HEK293 (cell line): ENCODE measurements around the gene DCANP1.

ENCODE experiments used
- CTCF ChIA-PET: fragments of 350-600 bp; formaldehyde crosslinking; extraction: SDS; loops from one replicate; lab custom pipeline; 2021; ENCODE audit warnings: antibody characterized with exemption; lab: Yijun Ruan, JAX
- POLR2A ChIA-PET: fragments of 300-600 bp; formaldehyde crosslinking; extraction: SDS; loops from one replicate; lab custom pipeline; 2020; ENCODE audit warnings: antibody characterized with exemption, inconsistent platforms; lab: Yijun Ruan, JAX
- H3K27ac ChIP-seq: fragments of 200-500 bp; sonication (Bioruptor generic); 2 replicates; pipeline ENCODE4 v1.5.1; 2014; ENCODE audit warnings: low read depth, low read length, control low read depth, inconsistent platforms; ENCODE audit errors: extremely low read depth
- H3K36me3 ChIP-seq, 2 experiments: fragments of 200-500 bp in 1 of 2; sonication (Bioruptor generic) in 1 of 2; 1 replicate in 1 of 2; 2 replicates in 1 of 2; pipeline ENCODE4 v1.5.1; 2014 to 2017; ENCODE audit warnings: inconsistent platforms in 2 of 2, low read length in 2 of 2; ENCODE audit not compliant: control insufficient read depth in 2 of 2, insufficient read depth in 1 of 2
- H3K4me1 ChIP-seq: fragments of 200-500 bp; sonication (Bioruptor generic); 2 replicates; pipeline ENCODE4 v1.5.1; 2014; ENCODE audit warnings: mild to moderate bottlenecking, low read length, inconsistent platforms; ENCODE audit not compliant: control insufficient read depth, insufficient read depth
- H3K4me3 ChIP-seq: 2 replicates; pipeline ENCODE4 v1.5.1; 2011; ENCODE audit warnings: low read depth, mild to moderate bottlenecking, control low read depth, low read length, moderate library complexity
- H3K9me3 ChIP-seq: fragments of 200-500 bp; sonication (Bioruptor generic); 2 replicates; pipeline ENCODE4 v1.5.1; 2014; ENCODE audit warnings: low read depth, low read length, inconsistent platforms; ENCODE audit not compliant: control insufficient read depth, insufficient read depth
- ATF2 ChIP-seq: fragments of 450-650 bp; formaldehyde crosslinking; IDR thresholded peaks from 2 replicates; pipeline ENCODE4 v1.5.1; 2016; ENCODE audit warnings: missing biosample characterization, missing genetic modification characterization, low read depth
- FEZF1 ChIP-seq: fragments of 450-650 bp; formaldehyde crosslinking; IDR thresholded peaks from 2 replicates; pipeline ENCODE4 v1.5.1; 2016; ENCODE audit warnings: missing biosample characterization, missing genetic modification characterization
- KLF1 ChIP-seq: fragments of 450-650 bp; formaldehyde crosslinking; IDR thresholded peaks from 2 replicates; pipeline ENCODE4 v1.5.1; 2016; ENCODE audit warnings: missing biosample characterization, missing genetic modification characterization
- KLF16 ChIP-seq: fragments of 450-650 bp; formaldehyde crosslinking; IDR thresholded peaks from 2 replicates; pipeline ENCODE4 v1.5.1; 2017; ENCODE audit warnings: missing biosample characterization, missing genetic modification characterization
- PRDM4 ChIP-seq: fragments of 450-650 bp; formaldehyde crosslinking; IDR thresholded peaks from 2 replicates; pipeline ENCODE4 v1.5.1; 2017; ENCODE audit warnings: missing biosample characterization, missing genetic modification characterization
- RBAK ChIP-seq: fragments of 450-650 bp; formaldehyde crosslinking; IDR thresholded peaks from 2 replicates; pipeline ENCODE4 v1.5.1; 2016; ENCODE audit warnings: missing biosample characterization, missing genetic modification characterization
- REPIN1 ChIP-seq: fragments of 450-650 bp; formaldehyde crosslinking; IDR thresholded peaks from 2 replicates; pipeline ENCODE4 v1.5.1; 2017; ENCODE audit warnings: missing biosample characterization, missing genetic modification characterization, low read depth
- ZBTB20 ChIP-seq: fragments of 450-650 bp; formaldehyde crosslinking; IDR thresholded peaks from 2 replicates; pipeline ENCODE4 v1.5.1; 2016; ENCODE audit warnings: missing biosample characterization, missing genetic modification characterization
- ZBTB26 ChIP-seq: fragments of 450-650 bp; formaldehyde crosslinking; optimal IDR thresholded peaks from 2 replicates; pipeline ENCODE3; 2016; ENCODE audit warnings: missing biosample characterization, mild to moderate bottlenecking, missing genetic modification characterization
- ZBTB8A ChIP-seq: fragments of 450-650 bp; formaldehyde crosslinking; IDR thresholded peaks from 2 replicates; pipeline ENCODE4 v1.5.1; 2016; ENCODE audit warnings: missing biosample characterization, missing genetic modification characterization
- ZIC2 ChIP-seq: fragments of 450-650 bp; formaldehyde crosslinking; IDR thresholded peaks from 2 replicates; pipeline ENCODE4 v1.5.1; 2016; ENCODE audit warnings: missing biosample characterization, missing genetic modification characterization
- ZNF114 ChIP-seq: fragments of 450-650 bp; formaldehyde crosslinking; IDR thresholded peaks from 2 replicates; pipeline ENCODE4 v1.5.0; 2017; ENCODE audit warnings: missing biosample characterization, missing genetic modification characterization
- ZNF26 ChIP-seq: fragments of 450-650 bp; formaldehyde crosslinking; IDR thresholded peaks from 2 replicates; pipeline ENCODE4 v1.5.1; 2016; ENCODE audit warnings: missing biosample characterization, missing genetic modification characterization
- ZNF391 ChIP-seq: fragments of 450-650 bp; formaldehyde crosslinking; IDR thresholded peaks from 2 replicates; pipeline ENCODE4 v1.5.1; 2016; ENCODE audit warnings: low read depth, missing biosample characterization, missing genetic modification characterization, borderline replicate concordance
- ZNF398 ChIP-seq: fragments of 450-650 bp; formaldehyde crosslinking; IDR thresholded peaks from 2 replicates; pipeline ENCODE4 v1.5.1; 2017; ENCODE audit warnings: missing biosample characterization, missing genetic modification characterization
- ZNF488 ChIP-seq: fragments of 450-650 bp; formaldehyde crosslinking; IDR thresholded peaks from 2 replicates; pipeline ENCODE4 v1.5.1; 2016; ENCODE audit warnings: missing biosample characterization, missing genetic modification characterization
- ZNF624 ChIP-seq: fragments of 450-650 bp; formaldehyde crosslinking; IDR thresholded peaks from 2 replicates; pipeline ENCODE4 v1.5.1; 2017; ENCODE audit warnings: missing biosample characterization, missing genetic modification characterization
- ZNF785 ChIP-seq: fragments of 450-650 bp; formaldehyde crosslinking; IDR thresholded peaks from 2 replicates; pipeline ENCODE4 v1.5.1; 2016; ENCODE audit warnings: missing biosample characterization, missing genetic modification characterization
- ZNF791 ChIP-seq: fragments of 450-650 bp; formaldehyde crosslinking; IDR thresholded peaks from 2 replicates; pipeline ENCODE4 v1.5.1; 2016; ENCODE audit warnings: missing biosample characterization, missing genetic modification characterization
- ZSCAN4 ChIP-seq: fragments of 450-650 bp; formaldehyde crosslinking; IDR thresholded peaks from 2 replicates; pipeline ENCODE4 v1.5.1; 2017; ENCODE audit warnings: missing biosample characterization, missing genetic modification characterization
- ZXDB ChIP-seq: fragments of 450-650 bp; formaldehyde crosslinking; IDR thresholded peaks from 2 replicates; pipeline ENCODE4 v1.5.1; 2016; ENCODE audit warnings: missing biosample characterization, missing genetic modification characterization

Gene DCANP1

GRCh38 chr5:135448791-135449507, 1.8 kb upstream of the DCANP1 start:
- no peaks in the 10 kb centered on the region for H3K4me1 ChIP-seq
- ChIA-PET CTCF (interaction anchor here (0.6 to 4.5 kb wide), 3 partner anchors 8 to 20 kb away, joined by 3 to 39 read pairs (median 3); no protein-coding TSS in a partner anchor), POLR2A (no interaction called here)
- no peak for TF ChIP-seq ZBTB26 (tag by site-specific recombination)
- no peak for TF ChIP-seq ZNF785 (tag by site-specific recombination)
- TF ChIP-seq FEZF1 (tag by site-specific recombination): no peak
- no peak for TF ChIP-seq ZSCAN4 (tag by site-specific recombination)
- no peak for TF ChIP-seq ZXDB
- no peak for TF ChIP-seq REPIN1 (tag by site-specific recombination)
- TF ChIP-seq, all 188 proteins: peak for 0
- Histone ChIP-seq H3K27ac (no peak overlapping the region), H3K4me3 (no peak overlapping the region), H3K36me3 (no peaks in the 10 kb centered on the region), H3K9me3 (no peaks in the 10 kb centered on the region)

- no peak for TF ChIP-seq ATF2 (tag by site-specific recombination)
- no peak for TF ChIP-seq ZNF26 (tag by site-specific recombination)
- TF ChIP-seq ZNF398 (tag by site-specific recombination): no peak
- TF ChIP-seq PRDM4: no peak
- TF ChIP-seq ZIC2: no peak
- no peak for TF ChIP-seq KLF1
- no peak for TF ChIP-seq ZNF791 (tag by site-specific recombination)
- no peak for TF ChIP-seq ZBTB20 (tag by site-specific recombination)
- TF ChIP-seq RBAK (tag by site-specific recombination): no peak
- no peak for TF ChIP-seq ZNF114 (tag by site-specific recombination)
- no peak for TF ChIP-seq ZNF488 (tag by site-specific recombination)
- TF ChIP-seq ZNF624 (tag by site-specific recombination): no peak
- TF ChIP-seq ZBTB8A (tag by site-specific recombination): no peak
- TF ChIP-seq ZNF391: no peak
- TF ChIP-seq KLF16 (tag by site-specific recombination): no peak
- H3K9me3 ChIP-seq: no peaks in the 10 kb centered on the region
- no peaks in the 10 kb centered on the region for H3K36me3 ChIP-seq
- no peaks in the 10 kb centered on the region for H3K4me1 ChIP-seq
- no peak overlapping the region for H3K4me3 ChIP-seq
- H3K27ac ChIP-seq: no peak overlapping the region
- CTCF ChIA-PET: interaction anchor here (0.6 to 4.5 kb wide), 5 partner anchors 9 to 21 kb away, joined by 3 to 39 read pairs (median 5); no protein-coding TSS in a partner anchor
- POLR2A ChIA-PET: no interaction called here
Measured at GRCh38 chr5:135448071-135448739, 1.1 kb upstream of the DCANP1 start.
